Adipocyte (in vitro differentiated cells): ENCODE data around the gene ZGLP1.
A peak's percentile ranks its signal among the peaks of the same experiment; 100 is the strongest.

Source experiments
- DNase-seq: peaks from one replicate; pipeline ENCODE4 v3.0.0-alpha.2; 2015; ENCODE audit warnings: low read depth
- H3K27me3 ChIP-seq: replicated peaks from 2 replicates; pipeline ENCODE4 v1.7.0; 2013; ENCODE audit warnings: mild to moderate bottlenecking, low read length, moderate library complexity; ENCODE audit not compliant: control insufficient read depth, insufficient read depth
- H3K36me3 ChIP-seq: 2 replicates; pipeline ENCODE4 v1.7.0; 2013; ENCODE audit warnings: low read length, mild to moderate bottlenecking, moderate library complexity; ENCODE audit not compliant: control insufficient read depth, insufficient read depth, severe bottlenecking
- H3K4me1 ChIP-seq: 2 replicates; pipeline ENCODE4 v1.7.0; 2013; ENCODE audit warnings: mild to moderate bottlenecking, low read length, moderate library complexity; ENCODE audit not compliant: control insufficient read depth, insufficient read depth
- H3K4me3 ChIP-seq: 2 replicates; pipeline ENCODE4 v1.7.0; 2013; ENCODE audit warnings: mild to moderate bottlenecking, low read length, moderate library complexity
- H3K9ac ChIP-seq: 2 replicates; pipeline ENCODE4 v1.7.0; 2013; ENCODE audit warnings: mild to moderate bottlenecking, low read length, moderate library complexity
- H3K9me3 ChIP-seq: 2 replicates; pipeline ENCODE4 v1.7.0; 2013; ENCODE audit warnings: mild to moderate bottlenecking, low read length, moderate library complexity; ENCODE audit not compliant: control insufficient read depth

Gene ZGLP1

DNA sequence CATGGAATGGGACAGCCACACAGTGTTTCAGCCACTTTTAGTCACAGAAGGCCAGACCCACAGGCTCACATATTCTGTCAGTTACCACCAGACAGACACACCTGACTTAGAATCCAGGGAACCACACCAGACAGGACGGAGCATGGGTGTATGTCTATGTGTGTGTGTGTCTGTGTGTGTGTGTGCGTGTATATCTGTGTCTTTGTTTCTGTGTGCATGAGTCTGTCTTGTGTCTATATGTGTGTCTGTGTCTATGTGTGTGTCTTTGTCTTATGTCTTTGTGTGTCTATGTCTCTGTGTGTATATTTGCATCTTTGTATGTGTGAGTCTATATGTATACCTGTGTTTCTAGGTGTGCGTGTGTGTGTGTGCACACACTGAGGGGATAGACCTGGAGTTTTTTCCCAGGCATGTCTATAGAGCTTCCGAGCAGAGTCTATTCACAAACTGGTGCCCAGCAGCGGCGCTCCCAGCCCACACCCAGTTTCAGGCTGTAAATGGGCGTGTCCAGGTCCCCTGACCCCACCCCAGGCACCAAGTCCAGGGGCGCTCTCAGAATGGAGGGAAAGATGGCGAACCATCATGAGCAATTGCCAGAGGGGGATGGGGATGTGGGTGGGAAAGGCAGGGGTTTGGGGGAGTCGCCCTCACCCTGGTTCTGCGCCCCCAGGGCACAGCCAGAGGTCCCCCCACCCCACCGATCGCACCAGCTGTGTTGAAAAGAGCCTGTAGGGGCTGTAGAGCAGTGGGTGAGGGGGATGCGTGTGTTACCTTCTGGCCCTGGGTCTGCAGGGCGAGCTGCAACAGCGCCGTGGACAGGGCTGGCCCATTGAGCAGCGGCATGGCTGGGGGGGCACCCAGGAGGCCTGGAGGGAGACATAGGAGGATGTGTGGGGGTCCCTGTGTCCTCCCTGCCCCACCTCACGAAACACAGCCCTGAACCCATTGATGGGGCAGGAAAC, 12.5 kb upstream of the ZGLP1 start:
- Histone ChIP-seq H3K4me3 (no peak overlapping the region), H3K4me1 (no peaks in the 10 kb centered on the region), H3K9me3 (no peaks in the 10 kb centered on the region), H3K27me3 (no peaks in the 10 kb centered on the region), H3K36me3 (peaks cover 73% of the 10 kb centered on the region), H3K9ac (no peak overlapping the region)
- no peak for DNase-seq

DNA sequence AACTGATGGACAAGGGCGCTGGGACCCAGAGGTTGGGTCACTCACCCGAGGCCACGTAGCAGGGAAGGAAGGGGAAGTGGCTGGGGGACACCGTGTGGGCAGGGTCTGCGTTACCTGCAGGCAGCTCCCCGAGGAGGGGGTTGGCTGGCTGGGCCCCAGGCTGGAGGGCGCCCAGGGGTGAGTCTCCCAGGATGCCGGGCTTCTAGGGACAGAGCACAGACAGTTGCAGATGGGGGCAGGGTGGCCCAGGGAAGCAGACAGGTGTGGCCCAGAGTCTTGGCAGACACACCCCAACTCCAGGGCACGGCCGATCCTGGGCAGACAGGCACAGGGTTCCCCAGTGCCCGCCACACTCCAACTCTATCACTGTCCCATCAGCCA, 11.8 kb upstream of the ZGLP1 start:
- H3K27me3 ChIP-seq = no peaks in the 10 kb centered on the region
- no peaks in the 10 kb centered on the region for H3K4me1 ChIP-seq
- H3K36me3 ChIP-seq = peaks cover 70% of the 10 kb centered on the region
- no peak for DNase-seq
- no peak overlapping the region for H3K4me3 ChIP-seq
- H3K9me3 ChIP-seq = no peaks in the 10 kb centered on the region
- no peak overlapping the region for H3K9ac ChIP-seq

DNA sequence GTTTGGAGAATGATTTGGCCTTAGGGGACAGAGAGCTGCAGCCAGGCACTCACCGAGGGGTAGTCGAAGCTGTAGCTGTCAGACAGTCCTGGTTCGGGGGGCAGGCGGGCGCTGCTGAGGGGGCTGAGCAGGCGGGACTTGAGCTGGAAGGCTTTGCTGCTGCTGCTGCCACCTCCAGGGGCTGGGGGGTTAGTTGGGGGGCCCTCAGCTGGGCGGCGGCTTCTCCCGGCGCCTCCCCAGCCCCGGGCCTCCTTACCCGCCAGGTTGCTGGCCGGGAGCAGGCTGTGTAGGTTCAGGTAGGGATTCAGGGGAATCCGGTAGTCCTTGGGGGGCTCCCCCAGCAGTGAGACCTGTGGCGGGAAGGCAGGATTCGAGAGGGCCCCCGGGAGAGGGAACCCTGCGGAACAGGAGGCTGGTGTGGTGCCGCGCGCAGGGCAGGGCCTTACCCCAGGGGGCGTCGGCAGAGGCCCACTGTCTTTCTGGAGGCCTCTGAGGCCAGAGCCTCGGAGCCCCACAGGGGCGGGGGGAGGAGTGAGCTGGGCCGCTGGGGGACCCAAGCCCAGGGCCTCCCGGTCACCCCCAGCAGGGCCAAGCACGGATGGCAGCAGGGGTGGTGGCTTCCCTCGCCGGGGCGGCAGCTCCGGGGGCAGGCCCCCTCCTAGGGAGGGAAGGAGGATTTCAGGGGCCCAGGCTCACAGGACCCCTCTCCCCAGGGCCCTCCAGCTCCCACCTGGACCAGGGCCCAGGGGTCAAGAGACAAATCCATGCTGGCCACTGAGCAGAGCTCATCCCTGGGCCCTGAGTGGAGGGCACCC, 11.2 kb upstream of the ZGLP1 start:
- H3K36me3 ChIP-seq = peaks cover 64% of the 10 kb centered on the region

DNA sequence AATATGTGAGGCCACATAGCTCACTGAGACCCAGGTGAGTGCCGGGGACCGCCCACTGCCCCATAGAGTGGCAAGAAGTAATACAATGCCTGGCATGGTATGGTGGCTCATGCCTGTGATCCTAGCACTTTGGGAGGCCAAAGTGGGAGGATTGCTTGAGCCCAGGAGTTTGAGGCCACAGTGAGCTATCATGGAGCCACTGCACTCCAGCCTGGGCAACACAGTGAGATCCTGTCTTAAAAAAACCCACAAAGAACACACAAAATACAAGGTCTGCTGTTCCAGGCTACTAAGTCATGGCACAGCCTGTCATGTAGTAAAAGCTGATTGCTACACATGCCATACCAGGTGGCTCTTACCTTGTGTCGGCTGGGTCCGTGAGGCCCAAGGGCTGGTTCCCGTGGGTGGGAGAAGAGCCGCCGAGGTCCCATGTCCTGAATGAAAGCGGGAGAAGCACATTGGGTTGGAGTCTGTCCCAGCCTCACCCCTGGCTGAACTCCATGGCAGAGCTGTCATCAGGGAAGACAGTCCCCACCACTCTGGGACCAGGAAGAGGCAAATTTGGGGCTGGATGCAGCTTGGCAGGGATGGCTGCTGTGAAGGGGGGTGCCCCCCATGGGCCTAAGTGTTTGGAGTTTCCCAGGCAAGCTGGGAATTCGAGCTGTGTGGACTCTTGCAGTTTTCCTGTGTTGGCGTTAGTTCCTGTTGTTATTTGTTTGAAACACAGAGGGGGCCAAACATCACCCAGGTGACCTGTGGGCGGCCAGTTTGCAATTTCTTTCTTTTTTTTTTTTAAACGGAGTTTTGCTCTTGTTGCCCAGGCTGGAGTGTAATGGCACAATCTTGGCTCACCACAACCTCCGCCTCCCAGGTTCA, 9.4 kb upstream of the ZGLP1 start:
- no peak for DNase-seq
- no peaks in the 10 kb centered on the region for H3K9me3 ChIP-seq
- no peak overlapping the region for H3K9ac ChIP-seq
- H3K27me3 ChIP-seq = no peaks in the 10 kb centered on the region
- no peak overlapping the region for H3K4me3 ChIP-seq
- H3K36me3 ChIP-seq = peaks cover 50% of the 10 kb centered on the region
- no peaks in the 10 kb centered on the region for H3K4me1 ChIP-seq

More for the DNA sequence above, 11.2 kb upstream of the ZGLP1 start:
- no peak overlapping the region for H3K9ac ChIP-seq
- H3K9me3 ChIP-seq = no peaks in the 10 kb centered on the region
- no peaks in the 10 kb centered on the region for H3K4me1 ChIP-seq
- no peak overlapping the region for H3K4me3 ChIP-seq
- no peak for DNase-seq
- no peaks in the 10 kb centered on the region for H3K27me3 ChIP-seq

DNA sequence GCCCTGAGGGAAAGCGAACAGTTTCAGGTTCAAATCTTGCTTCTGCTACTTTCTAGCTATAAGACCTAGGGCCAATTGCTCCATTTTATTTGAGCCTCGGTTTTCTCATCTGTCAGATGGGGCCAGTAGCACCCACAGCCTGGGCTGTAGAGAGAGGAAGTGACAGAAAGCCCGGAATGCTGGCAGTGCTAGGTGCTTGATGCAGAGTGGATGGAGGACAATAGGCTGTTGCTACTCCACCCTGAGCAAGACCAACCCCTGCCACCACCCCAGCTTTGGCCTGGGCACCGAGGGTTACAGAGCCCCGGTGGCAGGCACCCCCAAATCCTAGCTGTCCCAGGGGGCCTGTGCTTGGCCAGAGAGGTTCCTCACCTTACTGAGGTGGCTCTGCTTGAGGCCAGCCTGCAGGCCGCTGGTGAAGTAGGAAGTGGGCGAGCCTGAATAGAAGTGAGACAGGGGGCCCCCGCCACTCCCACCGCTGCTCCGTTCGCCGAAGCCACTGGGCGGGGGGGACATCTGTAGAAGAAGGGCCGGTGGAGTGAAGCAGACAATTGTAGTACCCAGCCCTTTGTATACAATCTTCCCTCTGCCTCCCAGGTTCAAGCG, 8.3 kb upstream of the ZGLP1 start:
- Histone ChIP-seq H3K9ac (no peak overlapping the region), H3K27me3 (no peaks in the 10 kb centered on the region), H3K9me3 (no peaks in the 10 kb centered on the region), H3K4me3 (no peak overlapping the region), H3K36me3 (peaks cover 39% of the 10 kb centered on the region), H3K4me1 (no peaks in the 10 kb centered on the region)
- DNase-seq = no peak

DNA sequence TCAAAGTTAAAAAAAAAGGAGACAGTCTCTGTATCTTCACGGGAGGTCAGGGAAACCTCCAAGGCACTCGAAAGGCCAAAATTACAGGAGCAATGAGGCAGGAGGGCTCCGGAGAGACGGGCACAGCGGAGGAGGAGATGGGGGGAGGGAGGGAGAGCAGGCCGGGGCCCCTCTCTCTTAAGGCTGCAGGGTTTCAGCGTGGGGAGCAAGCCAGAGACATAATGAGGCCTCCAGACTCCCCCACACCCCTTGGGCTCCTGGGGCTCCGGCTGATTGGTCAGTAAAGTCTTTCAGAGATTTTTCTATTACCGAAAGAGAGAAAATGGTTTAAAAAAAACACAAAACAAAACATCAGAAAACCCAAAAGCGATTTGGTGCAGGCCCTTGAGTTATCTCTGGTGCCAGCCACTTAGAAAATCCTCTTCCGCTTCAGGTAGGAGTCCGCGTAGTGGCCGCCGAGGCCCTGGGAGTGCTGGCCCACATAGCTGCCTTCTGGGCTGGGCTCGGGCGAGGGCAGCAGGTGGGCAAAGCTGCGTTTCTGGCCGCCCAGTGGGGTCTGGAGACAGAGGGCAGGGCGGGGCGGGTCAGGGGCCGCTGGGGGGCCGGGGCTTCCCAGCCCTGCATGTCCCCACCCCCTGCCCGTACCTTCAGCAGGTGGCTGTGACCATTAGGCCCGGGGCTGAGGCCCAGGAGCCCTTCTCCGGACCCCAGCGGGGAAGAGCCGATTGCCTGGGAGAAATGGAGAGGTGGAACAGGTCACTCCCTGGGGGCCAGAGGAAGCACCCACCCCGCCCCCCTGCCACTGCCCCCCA, 7.6 kb upstream of the ZGLP1 start:
- DNase-seq = no peak
- H3K27me3 ChIP-seq = no peaks in the 10 kb centered on the region
- no peak overlapping the region for H3K4me3 ChIP-seq
- H3K36me3 ChIP-seq = peaks cover 33% of the 10 kb centered on the region
- no peak overlapping the region for H3K9ac ChIP-seq
- no peaks in the 10 kb centered on the region for H3K9me3 ChIP-seq
- no peaks in the 10 kb centered on the region for H3K4me1 ChIP-seq

DNA sequence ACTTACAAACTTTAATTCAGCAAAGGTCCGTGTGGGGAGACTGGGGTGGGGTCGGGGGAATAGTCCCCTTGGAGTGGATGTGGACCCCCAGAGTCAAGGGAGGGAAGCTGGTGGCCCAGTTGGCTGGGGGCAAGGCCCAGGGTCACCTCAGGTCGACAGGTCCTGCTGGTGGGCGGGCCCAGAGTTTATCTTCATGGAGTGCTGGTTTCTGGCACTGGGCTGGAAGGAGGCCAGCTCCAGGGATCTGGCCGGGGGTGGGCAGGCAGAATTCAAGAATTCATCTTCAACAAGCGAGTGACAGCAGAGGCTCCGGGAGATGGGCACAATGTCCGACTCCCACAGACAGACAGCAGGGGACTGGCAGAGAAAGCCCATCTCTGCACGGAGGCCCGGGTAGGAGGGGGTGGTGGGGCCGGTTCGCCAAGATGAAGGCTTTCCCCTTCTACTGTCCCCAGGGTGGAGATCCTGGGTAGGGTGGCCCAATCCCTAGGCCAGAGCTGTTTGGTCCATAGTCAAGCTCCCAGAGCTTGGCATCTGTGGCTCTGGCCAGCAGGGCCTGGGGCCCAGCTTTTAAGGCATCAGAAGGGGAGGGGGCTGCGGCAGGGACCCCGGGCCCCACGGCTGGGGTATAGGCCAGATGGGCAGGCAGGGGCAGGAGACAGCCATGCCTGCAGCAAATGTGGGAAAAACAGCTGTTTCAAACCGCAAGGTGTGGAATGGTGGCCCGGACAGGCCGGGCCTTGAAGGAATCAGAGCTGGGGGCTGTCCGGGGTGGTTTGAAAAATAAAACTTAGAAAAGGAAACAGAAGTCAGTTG, 6.8 kb upstream of the ZGLP1 start:
- peaks cover 25% of the 10 kb centered on the region for H3K36me3 ChIP-seq
- no peaks in the 10 kb centered on the region for H3K27me3 ChIP-seq
- no peaks in the 10 kb centered on the region for H3K9me3 ChIP-seq
- no peak for DNase-seq
- H3K4me3 ChIP-seq = peak overlapping the region; percentile 93
- H3K4me1 ChIP-seq = no peaks in the 10 kb centered on the region
- peak overlapping the region; percentile 88 for H3K9ac ChIP-seq

DNA sequence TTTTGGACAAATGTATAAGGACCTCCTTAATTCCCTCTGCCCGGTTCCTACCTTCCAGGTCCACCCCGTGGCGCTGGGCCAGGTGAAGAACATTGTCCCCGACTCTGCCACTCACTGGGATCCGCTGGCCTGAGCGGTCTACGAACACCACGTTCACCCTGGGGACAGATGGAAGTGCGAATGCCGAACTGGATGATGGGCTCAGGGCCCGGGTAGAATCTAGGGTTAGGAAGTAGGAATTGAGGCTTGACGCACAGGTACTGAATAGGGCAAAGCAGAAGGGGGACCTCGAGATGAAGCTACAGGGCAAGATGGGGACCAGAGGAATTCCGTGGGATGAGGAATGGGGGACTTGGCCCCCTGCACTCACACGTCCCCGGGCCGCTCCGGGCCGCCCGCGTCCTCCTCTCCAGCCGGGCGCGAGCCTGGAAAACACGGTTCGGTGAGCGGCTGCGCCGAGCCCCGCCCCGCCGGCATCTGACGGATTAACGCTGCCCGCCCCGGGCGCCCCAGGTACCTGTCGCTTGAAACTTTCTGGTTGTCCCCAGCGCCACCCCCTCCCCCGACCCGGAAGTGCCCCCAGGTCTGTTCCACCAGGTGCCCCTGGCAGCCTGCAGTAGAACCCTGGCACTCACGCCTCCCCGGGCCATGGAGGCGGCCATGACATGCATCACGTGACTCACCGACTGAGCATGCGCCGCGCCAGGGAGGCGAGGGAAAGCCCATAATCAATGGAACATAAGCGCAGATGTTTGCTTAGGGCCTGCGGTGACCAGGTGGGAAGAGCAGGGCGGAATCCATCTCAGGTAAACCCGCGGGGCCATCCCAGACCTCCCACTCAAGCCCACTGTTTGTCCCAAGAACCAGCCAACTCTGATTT, 6.0 kb upstream of the ZGLP1 start, which contains the start of gene FDX2:
TSS of gene FDX2 (minus strand) at position 681 of the 880 bp plus-strand sequence. CDS start at position 662, 19 bp downstream.
- Histone ChIP-seq H3K27me3 (no peaks in the 10 kb centered on the region), H3K9ac (peak within 1 kb of the TSS; percentile 88), H3K4me1 (no peaks in the 10 kb centered on the region), H3K4me3 (peak within 1 kb of the TSS; percentile 93), H3K36me3 (peaks cover 22% of the 10 kb centered on the region), H3K9me3 (no peaks in the 10 kb centered on the region)
- peak; percentile 93 for DNase-seq

DNA sequence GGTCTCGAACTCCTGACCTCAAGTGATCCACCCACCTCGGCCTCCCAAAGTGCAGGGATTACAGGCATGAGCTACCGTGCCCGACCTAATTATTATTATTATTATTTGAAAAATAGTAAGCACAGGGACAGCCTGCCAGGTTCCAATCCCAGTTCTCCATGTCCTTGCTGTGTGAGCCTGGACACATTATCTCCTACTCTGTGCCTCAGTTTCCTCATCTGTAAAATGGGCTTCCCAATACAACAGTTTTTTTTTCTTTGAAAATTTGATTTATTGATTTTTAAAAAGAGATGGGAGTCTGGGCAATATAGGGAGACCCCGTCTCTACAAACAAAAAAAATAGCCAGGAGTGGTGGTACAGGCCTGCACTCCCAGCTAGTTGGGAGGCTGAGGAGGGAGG, 3.3 kb downstream of the ZGLP1 start:
- H3K36me3 ChIP-seq = peaks cover 5% of the 10 kb centered on the region
- no peaks in the 10 kb centered on the region for H3K9me3 ChIP-seq
- H3K27me3 ChIP-seq = peaks cover under 1% of the 10 kb centered on the region
- DNase-seq = no peak
- no peak overlapping the region for H3K4me3 ChIP-seq
- H3K4me1 ChIP-seq = no peaks in the 10 kb centered on the region
- no peak overlapping the region for H3K9ac ChIP-seq
